Smooth muscle cell (in vitro differentiated cells): ENCODE data around the gene PPM1E. TPM values are rescaled to one million over a fixed set of nuclear protein-coding genes. Genes with fewer than 3 reads are reported as not detected.

ENCODE experiments used
- DNase-seq: peaks from one replicate; lab custom pipeline; 2025; ENCODE audit not compliant: unreplicated experiment; lab: John Stamatoyannopoulos, UW
- H2AFZ ChIP-seq: fragments of 200-600 bp; sonication (generic); 2 replicates; pipeline ENCODE4 v1.6.0; 2016; ENCODE audit warnings: antibody characterized with exemption, low read depth, mild to moderate bottlenecking
- H3F3A ChIP-seq: fragments of 200-600 bp; sonication (generic); 2 replicates; pipeline ENCODE4 v1.6.0; 2017; ENCODE audit warnings: antibody characterized with exemption, low read depth
- H3K27ac ChIP-seq: fragments of 200-600 bp; sonication (generic); 2 replicates; pipeline ENCODE4 v1.5.1; 2016; ENCODE audit warnings: low read depth, mild to moderate bottlenecking
- H3K27me3 ChIP-seq: fragments of 200-600 bp; sonication (generic); 2 replicates; pipeline ENCODE4 v1.6.1; 2016; ENCODE audit warnings: low read depth, mild to moderate bottlenecking
- H3K36me3 ChIP-seq: fragments of 200-600 bp; sonication (generic); 2 replicates; pipeline ENCODE4 v1.5.1; 2016; ENCODE audit warnings: low read depth
- H3K4me1 ChIP-seq: fragments of 200-600 bp; sonication (generic); 2 replicates; pipeline ENCODE4 v1.5.1; 2016; ENCODE audit warnings: low read depth
- H3K4me2 ChIP-seq: fragments of 200-600 bp; sonication (generic); 2 replicates; pipeline ENCODE4 v1.6.0; 2016; ENCODE audit warnings: mild to moderate bottlenecking
- H3K4me3 ChIP-seq: fragments of 200-600 bp; sonication (generic); 2 replicates; pipeline ENCODE4 v1.5.1; 2016; ENCODE audit warnings: mild to moderate bottlenecking
- H3K79me2 ChIP-seq: fragments of 200-600 bp; sonication (generic); 2 replicates; pipeline ENCODE4 v1.6.0; 2016; ENCODE audit warnings: low read depth, mild to moderate bottlenecking
- H3K9ac ChIP-seq: fragments of 200-600 bp; sonication (generic); 2 replicates; pipeline ENCODE4 v1.6.0; 2016; ENCODE audit warnings: low read depth
- H3K9me3 ChIP-seq: fragments of 200-600 bp; sonication (generic); replicated peaks from 2 replicates; pipeline ENCODE4 v1.5.1; 2016; ENCODE audit warnings: low read depth
- H4K20me1 ChIP-seq: fragments of 200-600 bp; sonication (generic); 2 replicates; pipeline ENCODE4 v1.6.0; 2016; ENCODE audit warnings: low read depth
- CTCF ChIP-seq: fragments of 200-600 bp; sonication (generic); IDR thresholded peaks from 2 replicates; pipeline ENCODE4 v1.5.1; 2017; ENCODE audit warnings: borderline replicate concordance, mild to moderate bottlenecking, antibody characterized with exemption; ENCODE audit not compliant: insufficient read depth, poor library complexity, severe bottlenecking
- WGBS: methylation state at CpG from one replicate; pipeline ENCODE4 v1.1.7; 2016; ENCODE audit warnings: low lambda C conversion rate; 5-methylcytosine and 5-hydroxymethylcytosine counted together
- polyA plus RNA-seq: library from polyadenylated mRNA; unstranded; fragments of >200 nt; fragmentation: Nextera tagmentation; extraction: Ambion mirVana; gene quantifications from 2 replicates; pipeline ENCODE4 v1.2.1, GENCODE V29; 2016
- total RNA-seq: library from RNA; depleted of rRNA; stranded (reverse); fragments of >200 nt; gene quantifications from 2 replicates; pipeline ENCODE4 v1.2.3, GENCODE V29; 2014

The PPM1E gene
- total and polyA plus RNA-seq, 2 experiments from 2014 or later, result 0.29 to 0.72 TPM

GRCh38 chr17:58970609-58971450 lies 215.2 kb downstream of the PPM1E start:
- no peak for TF ChIP-seq CTCF
- Histone ChIP-seq H3K9me3 (no peaks in the 10 kb centered on the region), H3K79me2 (no peaks in the 10 kb centered on the region), H3K36me3 (no peaks in the 10 kb centered on the region), H3K4me1 (no peaks in the 10 kb centered on the region), H4K20me1 (no peaks in the 10 kb centered on the region), H3K4me3 (no peak overlapping the region), H3K27ac (no peak overlapping the region), H3K27me3 (no peaks in the 10 kb centered on the region), H3F3A (no peaks in the 10 kb centered on the region), H3K4me2 (no peak overlapping the region), H2AFZ (no peak overlapping the region), H3K9ac (no peak overlapping the region)
- 75% methylated on average over 7 of the region's 7 CpGs for whole genome bisulfite sequencing
- DNase-seq, result no peak

- H2AFZ ChIP-seq, result no peak overlapping the region
- no peaks in the 10 kb centered on the region for H4K20me1 ChIP-seq
- no peak overlapping the region for H3K9ac ChIP-seq
- H3K79me2 ChIP-seq, result no peaks in the 10 kb centered on the region
- DNase-seq, result no peak
- no peak overlapping the region for H3K4me3 ChIP-seq
- TF ChIP-seq CTCF, result no peak
- WGBS, result 88% methylated on average over 2 of the region's 2 CpGs
- H3K27ac ChIP-seq, result no peak overlapping the region
- no peaks in the 10 kb centered on the region for H3K36me3 ChIP-seq
- no peaks in the 10 kb centered on the region for H3K4me1 ChIP-seq
- no peaks in the 10 kb centered on the region for H3K27me3 ChIP-seq
- no peak overlapping the region for H3K4me2 ChIP-seq
- no peaks in the 10 kb centered on the region for H3K9me3 ChIP-seq
- H3F3A ChIP-seq, result no peaks in the 10 kb centered on the region
Observed at GRCh38 chr17:58974354-58974753, 218.7 kb downstream of the PPM1E start.

- Histone ChIP-seq H4K20me1 (no peaks in the 10 kb centered on the region), H3K4me1 (no peaks in the 10 kb centered on the region), H2AFZ (no peak overlapping the region), H3F3A (no peaks in the 10 kb centered on the region), H3K4me3 (no peak overlapping the region), H3K27ac (no peak overlapping the region), H3K9ac (no peak overlapping the region), H3K27me3 (no peaks in the 10 kb centered on the region), H3K36me3 (no peaks in the 10 kb centered on the region), H3K4me2 (no peak overlapping the region), H3K9me3 (no peaks in the 10 kb centered on the region), H3K79me2 (no peaks in the 10 kb centered on the region)
- no peak for DNase-seq
- 94% methylated on average over 3 of the region's 3 CpGs for WGBS
- no peak for TF ChIP-seq CTCF
Observed at GRCh38 chr17:58976541-58976940, 220.9 kb downstream of the PPM1E start.
